T-cell (primary cell): ENCODE results near the gene PBXIP1. TPM values are rescaled to one million over a fixed set of nuclear protein-coding genes. Genes with fewer than 3 reads are reported as not detected.

Experiments used
- ATAC-seq, 4 experiments: fragments of 200-7000 bp in 3 of 4; fragments of 150-1000 bp in 1 of 4; cut with Tn5 transposase; replicated peaks in 1 of 4; 1 replicate in 3 of 4; 2 replicates in 1 of 4; pipeline ENCODE4 v1.10.0; 2021; ENCODE audit warnings: moderate library complexity in 3 of 4, mild to moderate bottlenecking in 2 of 4, moderate number of reproducible peaks in 1 of 4
- CTCF ChIA-PET, 2 donors: fragments of 300-600 bp; sonication (Branson Sonifier 250); formaldehyde crosslinking; loops; one replicate each; lab custom pipeline; 2022; ENCODE audit warnings: antibody characterized with exemption in 2 of 2; lab: Charles Lee
- POLR2A ChIA-PET, 2 donors: fragments of 300-600 bp; sonication (Branson Sonifier 250); formaldehyde crosslinking; loops; one replicate each; lab custom pipeline; 2022; ENCODE audit warnings: antibody characterized with exemption in 2 of 2; lab: Charles Lee
- DNase-seq, 35 experiments: peaks; one replicate each; pipeline versions ENCODE4 v3.0.0 to v3.0.0-alpha.2; 2013 to 2023
- H3K27ac ChIP-seq: one replicate; pipeline ENCODE4 v1.5.1; 2013; ENCODE audit warnings: low read length
- H3K27me3 ChIP-seq, 2 experiments: replicated peaks in 1 of 2; 1 replicate in 1 of 2; 2 replicates in 1 of 2; pipeline versions ENCODE4 v1.6.1 to v1.7.0; 2013; ENCODE audit warnings: low read length in 1 of 2, mixed read lengths in 1 of 2; ENCODE audit not compliant: control insufficient read depth in 2 of 2, insufficient read depth in 2 of 2; ENCODE audit errors: extremely low read depth in 1 of 2
- H3K36me3 ChIP-seq, 2 donors: 1 replicate in 1 of 2; 2 replicates in 1 of 2; pipeline versions ENCODE4 v1.6.1 to v1.7.0; 2013; ENCODE audit warnings: low read length in 1 of 2; ENCODE audit not compliant: control insufficient read depth in 2 of 2, insufficient read depth in 1 of 2; ENCODE audit errors: extremely low read depth in 1 of 2
- H3K4me1 ChIP-seq, 2 experiments: 1 replicate in 1 of 2; 2 replicates in 1 of 2; pipeline versions ENCODE4 v1.6.1 to v1.7.0; 2013; ENCODE audit warnings: low read length in 2 of 2, mixed read lengths in 1 of 2; ENCODE audit not compliant: insufficient read depth in 2 of 2, control insufficient read depth in 1 of 2; ENCODE audit errors: extremely low read depth in 1 of 2
- H3K4me3 ChIP-seq, 2 donors: 1 replicate in 1 of 2; 2 replicates in 1 of 2; pipeline versions ENCODE4 v1.5.1 to v1.7.0; 2013; ENCODE audit warnings: mild to moderate bottlenecking in 2 of 2, low read length in 1 of 2, moderate library complexity in 1 of 2; ENCODE audit not compliant: control insufficient read depth in 1 of 2; ENCODE audit errors: extremely low read depth in 1 of 2
- H3K9me3 ChIP-seq: 2 replicates; pipeline ENCODE4 v1.7.0; 2013
- H3K27ac Mint-ChIP-seq, 2 donors: one replicate each; pipeline ENCODE4 v1.8.0; 2020 to 2021; ENCODE audit warnings: mild to moderate bottlenecking in 2 of 2, mixed read lengths in 2 of 2
- H3K27me3 Mint-ChIP-seq, 2 donors: one replicate each; pipeline ENCODE4 v1.8.0; 2021 to 2022; ENCODE audit warnings: mixed read lengths in 2 of 2
- H3K36me3 Mint-ChIP-seq: one replicate; pipeline ENCODE4 v1.8.0; 2021; ENCODE audit warnings: mixed read lengths
- H3K4me1 Mint-ChIP-seq, 3 donors: one replicate each; pipeline ENCODE4 v1.8.0; 2020 to 2022; ENCODE audit warnings: mixed read lengths in 3 of 3, mild to moderate bottlenecking in 1 of 3
- H3K4me3 Mint-ChIP-seq, 3 donors: one replicate each; pipeline ENCODE4 v1.8.0; 2020 to 2022; ENCODE audit warnings: mild to moderate bottlenecking in 3 of 3, mixed read lengths in 3 of 3, moderate library complexity in 3 of 3
- H3K9me3 Mint-ChIP-seq, 3 donors: one replicate each; pipeline ENCODE4 v1.8.0; 2020 to 2022; ENCODE audit warnings: mixed read lengths in 3 of 3
- WGBS: methylation state at CpG from one replicate; pipeline ENCODE4 v1.1.5; 2013; ENCODE audit warnings: missing lambda C conversion rate; ENCODE audit not compliant: insufficient coverage; 5-methylcytosine and 5-hydroxymethylcytosine counted together
- total RNA-seq, 35 experiments: library from RNA in 6 of 35; stranded (reverse) in 6 of 35; fragments of 120-200 nt in 1 of 35; gene quantifications; one replicate each; pipeline versions ENCODE4 v1.2.1 to v1.2.4 and lab custom pipeline; 2013 to 2026

Gene PBXIP1
- total RNA-seq, 5 donors from 2014 or later (not counting 1 experiment from before 2014, with no cell fraction given): 299 to 450 (median 328) TPM

DNA sequence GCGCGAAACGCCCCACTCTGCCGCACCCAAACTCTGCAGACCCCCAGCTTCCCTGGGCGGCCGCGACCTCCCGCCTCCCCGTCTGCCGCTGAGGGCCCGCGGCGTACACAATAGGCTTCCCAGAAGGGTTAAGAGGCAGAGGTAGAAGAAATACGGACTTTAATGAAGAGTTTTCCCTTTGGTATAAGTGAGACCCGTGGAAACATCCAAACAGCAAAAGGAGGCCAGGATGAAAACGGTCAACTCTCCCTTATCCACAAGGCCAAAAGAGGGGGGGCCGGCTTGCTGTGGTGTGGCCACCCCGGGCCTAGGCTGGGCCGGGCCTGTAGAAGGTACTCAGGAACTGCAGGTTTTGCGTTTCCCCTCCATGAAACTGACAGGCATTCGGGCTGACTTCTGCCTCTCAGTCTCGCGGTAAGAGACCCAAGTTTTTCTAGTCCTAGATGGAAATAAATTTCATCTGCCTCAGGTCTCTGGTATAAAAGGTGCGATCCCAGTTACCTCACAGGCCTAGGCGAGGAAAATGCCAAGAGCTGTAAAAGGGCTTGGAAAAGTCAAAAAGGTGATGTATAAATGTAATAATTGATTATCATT, 6.4 kb upstream of the PBXIP1 start:
- Mint-ChIP-seq H3K36me3 (peaks cover 21% of the 10 kb centered on the region), H3K27ac (peak overlapping the region; percentile 90 to 91), H3K4me3 (peak overlapping the region; percentile 80 to 86 (median 86)), H3K9me3 (no peaks in the 10 kb centered on the region), H3K4me1 (peaks cover 33 to 40% (median 38%) of the 10 kb centered on the region in 3 donors), H3K27me3 (no peaks in the 10 kb centered on the region)
- peak overlapping the region; percentile 75 for H3K27ac ChIP-seq
- peak overlapping the region; percentile 69 to 74 for H3K4me3 ChIP-seq
- no peaks in the 10 kb centered on the region for H3K9me3 ChIP-seq
- ChIA-PET CTCF (interaction anchor here (1.5 to 2.2 kb wide), 3 partner anchors 11 to 56 kb away, joined by 4 to 8 read pairs (median 6); no protein-coding TSS in a partner anchor), POLR2A (interaction anchor here in 1 of 2 donors (0.7 kb wide), 1 partner anchor 174 kb away, joined by 3 read pairs; no protein-coding TSS in a partner anchor)
- H3K4me1 ChIP-seq: peaks cover 19 to 50% of the 10 kb centered on the region in 2 experiments
- ATAC-seq (peak; percentile 11 to 25 (median 20)), DNase-seq (peak in 1 of 35 experiments; percentile 44)
- H3K36me3 ChIP-seq: peaks cover 20 to 66% of the 10 kb centered on the region in 2 donors
- H3K27me3 ChIP-seq: no peaks in the 10 kb centered on the region
- 2% methylated on average over 12 of the region's 25 CpGs for WGBS

DNA sequence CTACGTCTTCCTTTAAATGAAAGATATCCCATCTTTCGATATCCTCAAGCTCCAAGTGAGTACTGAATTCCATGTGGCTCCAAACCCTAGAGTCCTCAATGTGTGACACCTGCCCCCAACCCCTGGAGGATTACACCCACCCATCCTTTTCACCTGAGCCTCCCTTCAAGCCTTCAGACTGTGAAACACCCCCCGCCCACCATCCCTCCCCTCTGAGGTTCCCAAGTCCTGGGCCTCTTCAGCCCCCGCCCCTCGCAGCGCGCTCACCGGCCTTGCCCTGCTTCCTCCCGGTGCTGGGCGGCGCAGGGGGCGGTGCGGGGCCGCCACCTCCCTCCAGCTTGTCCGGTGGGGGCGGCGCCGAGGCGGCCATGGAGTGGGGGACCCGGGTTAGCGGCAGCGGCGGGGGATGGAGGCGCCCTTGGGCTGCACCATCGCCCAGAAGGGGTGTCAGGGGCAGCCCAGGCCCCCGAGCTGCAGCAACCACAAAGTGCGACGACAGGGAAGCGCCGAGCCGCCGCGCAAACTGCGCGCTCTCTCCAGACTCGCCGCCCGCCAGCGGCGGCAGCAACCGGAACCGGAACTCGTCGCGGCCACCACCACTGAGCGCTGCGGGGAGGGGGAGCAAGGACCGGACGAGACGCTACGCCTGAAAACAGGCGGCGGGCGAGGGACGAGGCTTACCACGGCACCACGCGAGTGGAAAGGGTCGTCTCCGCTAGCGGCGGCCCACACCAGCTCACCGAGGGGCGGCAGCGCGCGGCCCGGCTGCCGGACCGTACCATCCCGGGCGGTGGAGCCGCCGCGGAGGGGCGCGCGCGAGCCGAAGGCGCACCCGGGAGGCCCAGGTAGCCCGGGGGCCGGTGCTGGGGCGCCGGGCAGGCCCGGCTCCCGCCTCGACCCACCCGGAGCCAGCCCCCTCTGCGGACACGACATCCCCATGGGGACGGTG, 5.6 kb upstream of the PBXIP1 start, which contains the start of gene PYGO2:
Gene PYGO2 (minus strand): TSS at position 576 of the 949 bp plus-strand sequence. CDS start 206 bp downstream, at position 370.
- ChIA-PET POLR2A (interaction anchor here (0.6 to 1.3 kb wide), 7 partner anchors 10 to 352 kb away, joined by 3 to 7 read pairs (median 3); partner anchors contain the start of gene SHC1 (in 1 of the 2)), CTCF (interaction anchor here (0.9 to 2.2 kb wide), 7 partner anchors 12 to 124 kb away, joined by 3 to 8 read pairs (median 4); partner anchors contain the start of genes FLAD1 (in 1 of the 2) and PMVK (in 1 of the 2))
- ATAC-seq: peak; percentile 79 to 85 (median 84)
- peaks cover 40 to 46% (median 40%) of the 10 kb centered on the region in 3 donors for H3K4me1 Mint-ChIP-seq
- H3K4me3 Mint-ChIP-seq: peak within 1 kb of the TSS; percentile 86 to 93 (median 92)
- Histone ChIP-seq H3K9me3 (no peaks in the 10 kb centered on the region), H3K4me3 (peak within 1 kb of the TSS; percentile 69 to 74), H3K27me3 (no peaks in the 10 kb centered on the region), H3K36me3 (peaks cover 20 to 58% of the 10 kb centered on the region in 2 donors), H3K4me1 (peaks cover 22 to 57% of the 10 kb centered on the region in 2 experiments), H3K27ac (peak within 1 kb of the TSS; percentile 82)
- H3K36me3 Mint-ChIP-seq: peaks cover 21% of the 10 kb centered on the region
- peak; percentile 57 to 87 (median 72) for DNase-seq
- peak within 1 kb of the TSS; percentile 95 for H3K27ac Mint-ChIP-seq
- H3K9me3 Mint-ChIP-seq: no peaks in the 10 kb centered on the region
- WGBS: under 1% methylated on average over 91 of the region's 93 CpGs
- no peaks in the 10 kb centered on the region for H3K27me3 Mint-ChIP-seq

DNA sequence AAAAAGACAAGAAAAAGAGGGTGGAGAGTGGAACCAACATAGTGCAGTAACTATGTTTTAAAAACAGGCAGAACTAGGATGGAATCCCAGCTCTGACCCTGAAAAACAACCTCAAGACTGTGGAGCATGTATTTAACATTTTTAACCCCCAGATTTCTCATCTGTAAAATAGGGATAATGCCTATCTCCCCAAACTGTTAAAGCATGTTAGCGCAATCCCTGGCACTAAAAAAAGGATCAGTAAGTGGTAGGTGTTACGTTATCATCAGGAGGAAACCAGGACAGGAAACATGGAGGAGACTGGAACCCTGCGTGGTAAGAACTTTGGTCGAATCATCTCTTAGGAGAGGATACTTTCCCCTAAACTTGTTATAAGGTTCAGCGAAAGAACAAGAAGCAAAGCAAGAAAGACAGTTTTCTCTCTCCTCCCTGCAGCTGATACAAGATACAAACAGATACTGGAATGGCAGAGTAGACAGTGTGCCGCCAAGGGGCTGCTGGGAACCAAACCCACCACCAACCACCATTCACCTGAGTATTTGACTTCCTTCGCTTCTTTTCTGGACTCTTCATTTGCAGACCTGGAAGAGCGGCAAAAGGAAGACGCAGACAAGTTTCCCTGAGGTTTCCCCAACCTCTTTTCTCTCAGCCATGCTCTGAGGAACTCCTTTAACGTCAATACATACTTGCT, 4.7 kb upstream of the PBXIP1 start:
- Mint-ChIP-seq H3K4me1 (peaks cover 48 to 55% (median 49%) of the 10 kb centered on the region in 3 donors), H3K27ac (peak overlapping the region; percentile 95), H3K9me3 (no peaks in the 10 kb centered on the region), H3K27me3 (no peaks in the 10 kb centered on the region), H3K4me3 (peak overlapping the region; percentile 86 to 93 (median 92)), H3K36me3 (peaks cover 19% of the 10 kb centered on the region)
- Histone ChIP-seq H3K36me3 (peaks cover 17 to 49% of the 10 kb centered on the region in 2 donors), H3K4me3 (peak overlapping the region; percentile 69 to 74), H3K4me1 (peaks cover 24 to 62% of the 10 kb centered on the region in 2 experiments), H3K27me3 (no peaks in the 10 kb centered on the region), H3K9me3 (no peaks in the 10 kb centered on the region), H3K27ac (peak overlapping the region; percentile 82)
- CTCF ChIA-PET: interaction anchor here (0.7 to 2.2 kb wide), 9 partner anchors 13 to 125 kb away, joined by 3 to 8 read pairs (median 4); partner anchors contain the start of genes FLAD1 (in 1 of the 2) and PMVK (in 1 of the 2)
- no peak for ATAC-seq
- 10% methylated on average over 2 of the region's 10 CpGs for WGBS
- POLR2A ChIA-PET: interaction anchor here (0.6 to 1.3 kb wide), 5 partner anchors 10 to 53 kb away, joined by 3 to 7 read pairs (median 4); partner anchors contain the start of gene SHC1 (in 1 of the 2)
- DNase-seq: peak in 1 of 35 experiments; percentile 36

DNA sequence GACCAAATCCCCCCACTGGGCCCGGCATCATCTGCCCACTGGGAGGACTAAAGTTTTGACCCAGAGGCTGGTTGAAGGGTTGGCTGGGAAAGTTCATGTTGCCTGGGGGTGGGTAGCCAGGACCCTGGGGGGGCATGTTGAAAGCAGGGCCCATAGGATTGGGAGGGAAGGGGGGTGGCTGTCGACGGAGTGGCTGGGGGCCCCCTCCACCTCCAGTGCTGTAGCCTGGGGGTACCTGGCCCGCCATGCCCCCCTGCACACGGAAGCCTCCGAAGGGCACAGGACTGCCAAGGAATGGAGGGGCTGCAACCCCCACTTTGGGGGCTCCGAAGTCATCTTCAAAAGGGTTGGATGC, 3.5 kb upstream of the PBXIP1 start:
- Mint-ChIP-seq H3K27me3 (no peaks in the 10 kb centered on the region), H3K36me3 (peaks cover 12% of the 10 kb centered on the region), H3K4me1 (peaks cover 55 to 65% (median 61%) of the 10 kb centered on the region in 3 donors), H3K27ac (peak overlapping the region; percentile 57 to 95), H3K9me3 (no peaks in the 10 kb centered on the region), H3K4me3 (peak overlapping the region; percentile 31 to 86 (median 34))
- Histone ChIP-seq H3K27me3 (no peaks in the 10 kb centered on the region), H3K4me3 (no peak overlapping the region), H3K36me3 (peaks cover 17 to 40% of the 10 kb centered on the region in 2 donors), H3K9me3 (no peaks in the 10 kb centered on the region), H3K27ac (no peak overlapping the region), H3K4me1 (peaks cover 29 to 68% of the 10 kb centered on the region in 2 experiments)
- ChIA-PET CTCF (no interaction called here), POLR2A (interaction anchor here (0.6 to 0.7 kb wide), 2 partner anchors 12 to 13 kb away, joined by 3 to 9 read pairs; no protein-coding TSS in a partner anchor)
- DNase-seq: no peak
- WGBS: 90% methylated on average over 2 of the region's 7 CpGs
- no peak for ATAC-seq

DNA sequence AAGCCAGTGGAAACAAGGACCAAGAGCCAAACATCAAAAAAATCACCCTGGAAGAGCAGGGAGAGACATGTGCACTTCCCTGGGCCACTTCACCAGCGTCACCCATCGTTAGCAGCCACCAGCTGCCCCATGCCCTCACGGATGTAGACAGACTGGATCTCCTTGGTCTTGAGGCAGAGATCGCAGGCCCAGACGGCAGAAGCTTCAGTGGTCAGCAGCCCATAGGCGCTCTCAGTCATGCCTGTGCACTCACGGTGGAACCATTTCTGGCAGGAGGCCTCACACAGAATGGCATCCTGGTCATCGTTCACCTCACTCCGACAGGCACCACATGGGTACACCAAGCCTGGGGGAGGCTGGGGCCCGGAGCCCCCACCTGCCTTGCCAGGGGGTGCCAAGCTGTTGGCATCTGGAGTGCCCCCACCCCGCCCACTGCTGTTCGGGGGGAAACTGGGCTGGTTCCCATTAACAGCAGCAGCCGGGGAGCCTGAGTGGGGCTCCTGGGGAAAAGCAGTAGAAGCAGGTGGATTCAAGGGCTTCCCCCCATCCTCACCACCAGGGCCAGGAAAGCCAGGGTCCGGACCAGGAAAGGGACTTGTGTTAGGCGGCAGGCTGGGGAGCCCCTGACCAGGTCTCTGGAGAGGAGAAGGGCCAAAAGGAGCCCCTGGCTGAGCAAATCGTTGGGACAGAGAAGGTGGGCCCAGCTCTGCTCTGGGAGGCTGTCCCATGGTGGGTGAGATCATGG, 3.0 kb upstream of the PBXIP1 start:
- peaks cover 13 to 34% of the 10 kb centered on the region in 2 donors for H3K36me3 ChIP-seq
- Mint-ChIP-seq H3K9me3 (no peaks in the 10 kb centered on the region), H3K4me1 (peaks cover 59 to 69% (median 65%) of the 10 kb centered on the region in 3 donors), H3K36me3 (peaks cover 10% of the 10 kb centered on the region), H3K27ac (peak overlapping the region; percentile 46 to 73), H3K4me3 (peak overlapping the region in 2 of 3 donors; percentile 6 to 86), H3K27me3 (no peaks in the 10 kb centered on the region)
- POLR2A ChIA-PET: interaction anchor here in 1 of 2 donors (0.7 kb wide), 1 partner anchor 13 kb away, joined by 3 read pairs; no protein-coding TSS in a partner anchor
- H3K27ac ChIP-seq: no peak overlapping the region
- no peak overlapping the region for H3K4me3 ChIP-seq
- peaks cover 35 to 71% of the 10 kb centered on the region in 2 experiments for H3K4me1 ChIP-seq
- H3K9me3 ChIP-seq: no peaks in the 10 kb centered on the region
- ATAC-seq (no peak), DNase-seq (no peak)
- 94% methylated on average over 14 of the region's 16 CpGs for WGBS
- CTCF ChIA-PET: no interaction called here
- H3K27me3 ChIP-seq: no peaks in the 10 kb centered on the region
